Measurements from ENCODE around the gene PLXNA2. TPM values are rescaled to one million over a fixed set of nuclear protein-coding genes. Genes with fewer than 3 reads are reported as not detected.
A peak's percentile ranks its signal among the peaks of the same experiment; 100 is the strongest.

PLXNA2 gene
- total and polyA plus RNA-seq, 2 of the 8 experiments (the other 6 are each of a cell fraction or from before 2014, with no cell fraction given): 0.33 to 1.5 TPM

- Histone ChIP-seq H4K91ac (replicated peaks; ENCODE audit: insufficient read length, low read length) (no peak overlapping the region), H2AK5ac (ENCODE audit: low read depth, low read length) (no peak overlapping the region), H3K79me2 (ENCODE audit: control insufficient read depth in 1 of 2, insufficient read depth in 2 of 2, low read length in 2 of 2) (no peaks in the 10 kb centered on the region), H3K23me2 (ENCODE audit: low read depth, low read length) (no peaks in the 10 kb centered on the region; the same call in 1 of the 2 replicates), H3K56ac (replicated peaks; ENCODE audit: insufficient read length, low read depth, low read length) (no peak overlapping the region), H3K23ac (ENCODE audit: insufficient read length) (no peak overlapping the region), H3K14ac (ENCODE audit: insufficient read length) (no peak overlapping the region), H4K5ac (ENCODE audit: insufficient read length, low read depth, low read length) (no peak overlapping the region), H2BK120ac (replicated peaks; ENCODE audit: low read depth, low read length) (no peak overlapping the region), H3K27me3 (replicated peaks in 1 of 4; ENCODE audit: control insufficient read depth in 3 of 4, extremely low read depth in 1 of 4, insufficient read depth in 3 of 4, low read length in 3 of 4) (no peaks in the 10 kb centered on the region), H3K4me3 (ENCODE audit: extremely low read depth in 1 of 4, insufficient read depth in 2 of 4, low read depth in 3 of 4, low read length in 4 of 4) (no peak overlapping the region), H2BK12ac (ENCODE audit: low read depth, low read length) (no peak overlapping the region), H2BK20ac (ENCODE audit: low read length) (no peak overlapping the region), H4K8ac (ENCODE audit: extremely low read depth, insufficient read depth, low read length) (no peak overlapping the region), H3K4me1 (replicated peaks in 1 of 4; ENCODE audit: control insufficient read depth in 3 of 4, insufficient read depth in 4 of 4, low read length in 3 of 4) (peaks cover 0 to 5% (median 0%) of the 10 kb centered on the region in 4 experiments; a peak in 1 of 7 replicates), H3K27ac (ENCODE audit: low read depth, low read length) (no peak overlapping the region), H3K79me1 (ENCODE audit: low read depth, low read length) (no peaks in the 10 kb centered on the region), H2AFZ (ENCODE audit: low read length) (0 out of 2 replicates have a peak overlapping the region, but pooled peaks have one; percentile 27), H3K36me3 (ENCODE audit: control insufficient read depth in 2 of 4, insufficient read depth in 4 of 4, low read length in 3 of 4) (no peaks in the 10 kb centered on the region), H3K4me2 (ENCODE audit: insufficient read depth in 1 of 2, low read depth in 2 of 2, low read length in 2 of 2) (no peak overlapping the region), H2BK15ac (ENCODE audit: low read length) (no peak overlapping the region), H3K18ac (ENCODE audit: extremely low read depth, low read length) (no peak overlapping the region), H3K4ac (replicated peaks; ENCODE audit: insufficient read length, low read depth, low read length) (no peak overlapping the region), H4K20me1 (replicated peaks in 1 of 2; ENCODE audit: control insufficient read depth in 1 of 2, insufficient read depth in 2 of 2, low read length in 2 of 2) (no peaks in the 10 kb centered on the region), H3K9me3 (ENCODE audit: insufficient read depth in 2 of 2, low read depth in 1 of 2, low read length in 1 of 2) (no peaks in the 10 kb centered on the region), H2BK5ac (ENCODE audit: low read depth, low read length) (no peak overlapping the region), H3K9ac (replicated peaks in 1 of 4; ENCODE audit: extremely low read depth in 1 of 4, low read depth in 3 of 4, low read length in 3 of 4) (no peak overlapping the region)
- ChIA-PET POLR2A (ENCODE audit: partially characterized antibody) (no interaction called here), CTCF (ENCODE audit: partially characterized antibody) (interaction anchor here (0.8 to 11.0 kb wide), 19 partner anchors 10 to 1466 kb away, joined by 3 to 67 read pairs (median 5); partner anchors contain the start of gene PLXNA2)
- 89% methylated on average over 6 of the region's 6 CpGs; no CpG with 5 or more reads in 1 of the 2 experiments for WGBS, 2 experiments (ENCODE audit: extremely low coverage in 1 of 2, insufficient coverage in 1 of 2, insufficient read length in 1 of 2, insufficient replicate concordance in 2 of 2, low coverage in 1 of 2, low lambda C conversion rate in 2 of 2, missing lambda C conversion rate in 1 of 2)
- FAIRE-seq (no peak), DNase-seq (ENCODE audit: low read depth in 1 of 2, low spot score in 2 of 2) (no peak)
- no peak for TF ChIP-seq SIN3A (conservative IDR thresholded peaks at IDR 0.05 in 1 of 2, IDR thresholded peaks at IDR 0.05 in 1 of 2; ENCODE audit: low read depth in 1 of 2, low read length in 2 of 2)
Observed at GRCh38 chr1:208047476-208047934, 196.7 kb downstream of the PLXNA2 start.
